HG03064 (cell line): ENCODE measurements around the gene CLIC1.

Experiments
- ATAC-seq: cut with Tn5 transposase; IDR thresholded peaks from one replicate; pipeline ENCODE4 v1.9.1; 2021; ENCODE audit warnings: low read depth; ENCODE audit not compliant: unreplicated experiment

Gene CLIC1

GRCh38 chr6:31769684-31770371 lies 33.5 kb upstream of the CLIC1 start:
- no peak for ATAC-seq

- no peak for ATAC-seq
Measured at GRCh38 chr6:31768363-31769257, 32.3 kb upstream of the CLIC1 start.

- no peak for ATAC-seq
Measured at GRCh38 chr6:31767096-31767645, 30.8 kb upstream of the CLIC1 start.

DNA sequence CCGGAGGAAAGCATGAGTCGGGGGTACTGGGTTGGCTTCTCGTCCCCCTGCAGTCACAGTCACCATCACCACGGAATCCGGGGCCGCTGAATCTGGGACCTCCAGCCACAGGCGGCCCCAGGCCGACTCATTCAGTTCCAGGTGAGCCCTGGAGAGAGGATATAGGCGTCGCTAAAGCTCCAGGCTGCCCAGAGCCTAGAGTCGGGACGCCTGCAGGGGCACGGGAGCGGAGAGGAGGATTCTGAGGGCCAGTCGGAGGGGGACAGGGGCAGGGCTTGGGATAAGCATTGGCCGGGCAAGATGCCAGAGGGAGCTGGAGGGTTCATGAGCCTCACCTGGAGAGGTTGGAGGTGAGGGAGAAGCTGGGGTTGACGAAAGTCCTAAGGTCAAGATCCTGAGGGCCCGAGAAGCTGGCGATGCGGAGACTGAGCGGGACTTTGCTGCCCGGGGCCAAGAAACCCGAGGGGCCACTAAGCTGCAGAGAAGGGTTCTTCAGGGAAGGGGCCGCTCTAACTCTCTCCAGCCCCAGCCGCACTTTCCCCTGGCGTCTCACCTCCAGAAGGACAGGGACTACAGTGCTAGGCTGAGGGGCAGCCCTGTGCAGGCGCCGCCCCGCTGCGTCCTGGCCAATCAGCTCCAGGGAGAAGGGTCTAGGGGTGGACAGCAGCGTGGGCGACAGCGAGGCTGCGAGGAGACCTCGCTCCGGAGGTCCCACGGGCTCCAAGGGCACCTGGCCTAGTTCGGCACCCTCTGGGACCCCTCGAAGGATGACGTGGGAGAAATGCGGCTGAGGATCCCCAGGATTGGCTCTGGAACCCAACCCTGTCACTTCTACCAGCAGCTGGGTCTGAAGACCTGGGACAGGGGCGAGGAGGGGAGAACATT lies 29.8 kb upstream of the CLIC1 start:
- ATAC-seq: no peak

DNA sequence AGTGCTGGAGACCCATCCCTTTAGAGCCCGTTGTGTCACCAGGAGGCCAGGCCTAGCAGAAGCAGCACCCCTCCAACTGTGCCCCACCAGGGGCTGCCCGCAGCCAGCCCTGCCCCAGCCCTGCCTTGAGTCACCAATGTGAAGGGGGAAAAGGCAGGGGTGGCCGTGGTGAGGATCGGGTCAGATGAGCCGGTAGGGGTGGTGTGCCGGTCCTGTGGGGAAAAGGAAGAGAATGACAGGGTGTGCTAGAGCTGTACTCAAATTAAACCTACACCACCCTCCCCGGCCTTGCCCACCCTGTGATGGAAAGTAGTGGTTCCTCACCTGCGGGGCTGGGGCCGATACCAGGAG lies 29.2 kb upstream of the CLIC1 start:
- no peak for ATAC-seq

DNA sequence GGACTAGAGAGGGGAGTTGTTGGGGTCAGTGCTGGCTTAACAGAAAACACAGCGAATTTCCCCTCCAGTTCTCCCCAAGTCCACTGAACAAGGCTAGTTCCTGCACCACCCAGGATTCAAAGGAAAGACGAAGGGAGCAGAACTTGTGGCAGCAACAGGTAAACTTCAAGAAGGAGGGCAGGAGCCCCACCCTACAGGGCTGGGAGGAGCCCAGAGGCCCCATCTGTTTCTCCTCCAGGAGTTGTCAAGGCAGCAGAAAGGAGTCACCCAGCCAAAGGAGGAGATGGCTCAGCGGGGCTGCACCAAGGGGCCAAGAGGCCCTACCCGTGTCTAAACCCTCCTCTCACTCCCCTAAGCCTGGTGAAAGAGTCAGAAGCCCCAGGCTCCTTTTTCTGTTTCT lies 27.9 kb upstream of the CLIC1 start:
- ATAC-seq: no peak

DNA sequence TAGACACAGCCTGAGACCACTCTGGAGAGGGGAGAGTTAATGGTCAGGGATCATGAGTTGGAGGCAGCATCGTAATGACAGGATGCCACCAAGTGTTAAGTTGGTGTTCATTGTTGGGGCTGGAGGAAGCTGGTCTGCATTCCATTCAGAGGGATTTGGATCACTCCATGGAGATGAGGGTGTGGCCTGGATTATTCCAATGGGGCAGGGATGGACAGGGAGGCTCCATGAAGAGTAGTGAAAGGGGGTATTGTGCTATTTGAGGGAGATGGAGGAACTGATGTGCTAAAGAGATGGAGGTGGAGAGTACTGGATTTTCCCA lies 27.2 kb upstream of the CLIC1 start:
- ATAC-seq: no peak

DNA sequence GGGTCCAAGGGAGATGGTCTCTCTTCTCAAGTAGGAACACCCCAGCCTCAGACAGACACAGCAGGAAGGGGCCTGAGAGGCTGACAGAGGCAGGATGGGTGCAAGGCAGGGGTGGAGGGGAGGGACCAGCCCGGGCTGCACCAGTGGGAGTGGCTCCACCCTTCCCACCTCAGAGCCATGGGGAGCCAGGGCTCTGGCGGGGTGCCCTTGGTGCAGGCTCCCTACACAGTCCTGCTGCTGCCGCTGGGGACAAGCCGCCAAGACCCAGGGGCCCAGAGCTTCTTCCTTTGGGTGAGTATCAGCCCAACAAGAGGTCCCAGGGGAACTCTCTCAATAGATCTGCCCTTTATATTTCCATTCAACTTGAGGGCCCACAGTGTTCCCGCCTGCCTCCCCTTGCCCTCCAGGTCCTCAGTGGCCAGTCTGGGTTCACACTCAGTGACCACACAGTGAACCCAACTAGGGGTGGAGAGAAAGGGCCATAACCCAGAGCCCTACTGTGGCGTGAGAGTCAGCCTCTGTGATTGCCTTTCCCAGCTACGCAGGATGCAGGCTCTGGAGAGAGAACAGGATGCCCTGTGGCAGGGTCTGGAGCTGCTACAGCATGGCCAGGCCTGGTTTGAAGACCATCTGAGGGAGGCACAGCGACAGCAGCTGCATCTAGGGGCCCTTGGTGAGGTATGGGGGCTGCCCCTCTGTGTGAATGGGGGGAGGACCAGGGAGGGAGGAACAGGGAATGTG lies 26.7 kb upstream of the CLIC1 start:
- ATAC-seq: no peak

- no peak for ATAC-seq
Measured at GRCh38 chr6:31762356-31762755, 26.0 kb upstream of the CLIC1 start, which contains the start of gene SAPCD1. Gene SAPCD1, plus strand, starts transcription at chr6:31762656. Its CDS starts 399 bp downstream, at chr6:31763055.

- ATAC-seq: no peak
Measured at GRCh38 chr6:31761343-31761742, 25.0 kb upstream of the CLIC1 start.

DNA sequence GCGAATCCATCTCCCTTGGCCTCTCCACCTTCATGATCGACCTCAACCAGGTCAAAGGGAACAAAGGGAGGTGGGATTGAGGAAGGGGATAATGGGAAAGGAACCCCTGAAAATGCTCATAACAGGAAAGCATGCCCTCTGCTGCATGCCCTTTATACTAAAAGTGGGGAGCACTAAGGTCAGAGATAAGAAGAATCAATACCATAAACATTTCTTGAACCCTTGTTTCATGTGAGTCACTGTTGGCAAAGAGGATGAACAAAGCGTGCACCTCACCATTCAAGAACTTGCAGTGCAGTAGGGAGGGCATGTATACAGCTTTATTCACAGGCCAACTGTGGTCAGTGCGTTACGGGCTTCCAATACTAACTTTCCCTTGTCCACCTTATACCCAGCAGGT lies 24.5 kb upstream of the CLIC1 start:
- ATAC-seq: no peak

DNA sequence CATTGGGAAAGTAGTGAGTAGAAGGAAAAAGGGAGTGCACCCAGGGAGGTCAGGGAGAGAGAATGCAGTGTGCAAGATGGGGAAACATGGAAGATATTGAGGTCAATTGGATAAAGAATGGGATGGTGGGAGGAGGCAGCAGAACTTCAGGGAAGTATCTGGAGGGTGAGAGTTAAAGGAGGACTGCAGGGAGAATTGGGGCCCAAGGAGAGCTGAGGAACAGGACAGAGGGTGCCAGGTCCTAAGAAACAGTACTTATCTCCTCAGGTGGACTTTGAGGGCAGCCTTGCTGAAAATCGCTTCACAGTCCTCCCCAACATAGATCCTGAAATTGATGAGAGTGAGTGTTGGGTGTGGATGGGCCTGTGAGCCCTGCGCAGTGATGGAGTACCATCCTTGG lies 22.0 kb upstream of the CLIC1 start:
- ATAC-seq: no peak

DNA sequence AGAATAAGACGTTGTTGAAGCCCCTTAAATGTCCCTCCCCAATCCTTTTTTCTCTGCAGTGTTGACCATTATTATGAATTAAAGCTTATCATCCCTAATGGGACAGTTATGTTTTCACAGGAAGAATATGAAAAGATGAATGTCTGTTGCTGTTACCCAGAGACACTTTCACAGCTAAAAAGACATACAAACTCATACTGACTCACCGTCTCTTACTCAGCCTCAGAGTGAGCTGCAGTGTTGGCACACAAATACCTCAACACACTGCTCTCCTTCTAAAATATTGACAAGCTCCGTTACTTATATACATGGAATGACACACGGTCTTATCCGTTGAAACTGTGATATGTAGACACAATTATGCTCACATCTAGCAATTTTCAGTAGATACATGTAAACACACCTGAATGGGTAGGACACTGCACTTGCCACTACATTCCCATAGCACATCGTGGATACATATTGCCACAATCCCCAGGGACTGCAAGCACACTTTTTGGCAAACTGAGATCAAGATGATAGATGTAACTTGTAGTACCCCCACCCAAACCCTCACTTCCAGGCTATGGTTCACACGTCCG lies 16.5 kb upstream of the CLIC1 start:
- no peak for ATAC-seq

DNA sequence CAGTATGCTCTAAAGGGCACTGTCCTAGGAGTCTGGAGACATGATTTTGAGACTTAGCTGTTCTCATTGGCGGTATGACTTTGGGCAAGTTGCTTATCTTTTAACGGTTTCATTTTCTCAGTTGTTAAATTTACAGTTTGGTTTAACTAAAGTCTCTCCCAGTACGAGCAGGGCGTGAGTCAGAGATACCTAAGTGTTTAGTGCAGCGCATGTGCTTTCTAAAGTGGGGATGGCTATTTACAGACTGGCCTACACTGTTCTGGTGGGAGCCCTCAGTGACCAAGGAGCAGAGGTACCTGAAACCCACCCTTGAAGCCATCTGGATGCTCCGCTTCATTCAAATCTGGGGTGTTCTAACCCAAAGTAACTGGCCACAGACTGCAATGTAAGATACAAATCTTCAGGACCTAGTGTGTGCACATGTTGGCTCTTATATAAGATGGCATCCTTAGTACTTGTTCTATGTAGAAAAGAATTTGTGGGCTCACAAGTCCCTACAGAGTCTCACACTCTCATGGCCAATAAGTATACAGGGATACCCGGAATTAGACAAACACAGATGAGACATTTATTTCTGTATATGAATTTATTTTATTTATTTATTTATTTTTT lies 14.2 kb upstream of the CLIC1 start:
- no peak for ATAC-seq

DNA sequence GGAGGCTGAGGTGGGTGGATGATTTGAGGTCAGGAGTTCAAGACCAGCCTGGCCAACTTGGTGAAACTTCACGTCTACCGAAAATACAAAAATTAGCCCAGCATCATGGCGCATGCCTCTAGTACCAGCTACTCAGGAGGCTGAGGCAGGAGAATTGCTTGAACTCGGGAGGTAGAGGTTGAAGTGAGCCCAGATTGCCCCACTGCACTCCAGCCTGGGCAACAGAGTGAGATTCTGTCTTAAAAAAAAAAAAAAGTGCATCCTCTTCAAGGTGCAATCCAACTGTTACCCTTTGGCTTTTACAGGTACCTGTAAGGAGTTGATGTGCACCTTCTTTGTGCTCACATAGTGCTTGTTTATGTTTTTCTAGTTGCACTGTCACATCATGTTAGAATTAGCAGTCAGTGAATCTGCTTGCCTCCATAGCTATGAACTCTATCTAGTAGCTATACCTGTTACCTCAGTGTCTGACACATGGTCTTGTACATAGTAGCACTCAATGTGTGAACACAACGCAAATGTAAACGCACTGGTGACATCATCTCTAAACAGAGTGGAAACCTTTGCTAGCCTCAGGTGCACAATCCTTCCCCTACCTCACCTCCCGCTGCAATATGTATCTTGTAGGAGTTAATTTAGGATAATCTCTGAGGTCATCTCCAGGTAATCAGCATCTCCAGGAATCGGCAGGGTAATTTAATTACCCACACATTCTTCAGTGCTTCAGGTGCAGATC lies 13.1 kb upstream of the CLIC1 start:
- no peak for ATAC-seq

- ATAC-seq: no peak
Measured at GRCh38 chr6:31744422-31744821, 8.1 kb upstream of the CLIC1 start.

- no peak for ATAC-seq
Measured at GRCh38 chr6:31742894-31743293, 6.6 kb upstream of the CLIC1 start.

DNA sequence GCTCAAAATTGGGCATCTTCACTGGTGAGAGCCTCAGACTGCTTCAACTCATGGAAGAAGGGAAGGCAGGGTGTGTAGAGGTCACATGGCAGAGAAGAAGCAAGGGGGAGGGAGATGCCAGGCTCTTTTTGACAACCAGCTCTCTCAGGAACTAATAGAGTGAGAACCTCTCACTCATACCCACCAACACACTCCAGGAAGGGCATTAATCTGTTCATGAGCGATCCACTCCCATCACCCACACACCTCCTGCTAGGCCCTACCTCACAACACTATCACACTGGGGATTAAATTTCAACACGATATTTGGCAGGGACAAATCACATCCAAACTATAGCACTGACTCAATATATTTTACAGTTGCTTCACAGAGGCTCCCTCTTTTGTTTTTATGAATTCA lies 5.5 kb upstream of the CLIC1 start:
- ATAC-seq: no peak
